HCT116 (cell line): ENCODE data around the gene PDILT. TPM values are rescaled to one million over a fixed set of nuclear protein-coding genes. Genes with fewer than 3 reads are reported as not detected.
"Not testable (repeated sequence)": the region's sequence is repeated elsewhere in the genome, so short reads cannot be mapped to it uniquely, and the experiment has no call there.

Experiments used
- ATAC-seq: fragments of 200-7000 bp; cut with Tn5 transposase; 2 replicates; pipeline ENCODE4 v1.9.1; 2020; ENCODE audit warnings: mild to moderate bottlenecking, moderate library complexity
- BruUV-seq: library from RNA; stranded (reverse); fragments of 400-500 nt; replicated peaks from 2 replicates; lab custom pipeline; 2021; lab: Mats Ljungman, UMichigan
- CTCF ChIA-PET: fragments of 300-600 bp; sonication (Branson Sonifier 250); formaldehyde crosslinking; loops from one replicate; lab custom pipeline; 2021; ENCODE audit warnings: antibody characterized with exemption; lab: Charles Lee
- POLR2A ChIA-PET: fragments of 300-600, 350-600 bp; sonication (Branson Sonifier 250); formaldehyde crosslinking; loops from one replicate; lab custom pipeline; 2021; ENCODE audit warnings: antibody characterized with exemption; lab: Charles Lee
- RAD21 ChIA-PET, 2 experiments: fragments of 300-600 bp; sonication (Branson Sonifier 250); formaldehyde crosslinking; loops; one replicate each; lab custom pipeline; 2023; ENCODE audit warnings: low total read pairs in 2 of 2; ENCODE audit not compliant: uncharacterized antibody in 2 of 2, unreplicated experiment in 2 of 2, low non-redundant PET in 1 of 2; lab: Charles Lee
- DNase-seq: peaks from one replicate; pipeline ENCODE4 v3.0.0-alpha.2; 2010; ENCODE audit warnings: low read depth, low spot score
- H2AFZ ChIP-seq: fragments of 200-600 bp; shearing (Covaris generic), sonication (generic); 2 replicates; pipeline ENCODE4 v1.6.1; 2017; ENCODE audit warnings: low read depth, mixed run types, mixed read lengths, antibody characterized with exemption, low read length; ENCODE audit not compliant: poor library complexity, severe bottlenecking
- H3K27ac ChIP-seq: 2 replicates; pipeline ENCODE4 v1.5.1; 2012; ENCODE audit warnings: low read depth, low read length
- H3K27me3 ChIP-seq: fragments of 200-600 bp; sonication (generic); 2 replicates; pipeline ENCODE4 v1.6.1; 2016; ENCODE audit warnings: mixed run types, low read length, mixed read lengths; ENCODE audit not compliant: insufficient read depth
- H3K36me3 ChIP-seq, 2 experiments: fragments of 200-500 bp in 1 of 2; fragments of 200-600 bp in 1 of 2; sonication (Bioruptor generic) in 1 of 2; sonication (generic) in 1 of 2; 2 replicates each; pipeline versions ENCODE4 v1.5.1 to v1.6.1; 2014 to 2016; ENCODE audit warnings: low read length in 2 of 2, inconsistent platforms in 1 of 2, mixed read lengths in 1 of 2, mixed run types in 1 of 2; ENCODE audit not compliant: insufficient read depth in 2 of 2, control insufficient read depth in 1 of 2
- H3K4me1 ChIP-seq, 2 experiments: fragments of 200-600 bp in 1 of 2; sonication (generic) in 1 of 2; 2 replicates each; pipeline versions ENCODE4 v1.5.1 to v1.6.1; 2012 to 2017; ENCODE audit warnings: low read length in 2 of 2, inconsistent platforms in 1 of 2, mild to moderate bottlenecking in 1 of 2, mixed read lengths in 1 of 2, mixed run types in 1 of 2, moderate library complexity in 1 of 2; ENCODE audit not compliant: insufficient read depth in 2 of 2, control insufficient read depth in 1 of 2
- H3K4me2 ChIP-seq: fragments of 200-600 bp; sonication (generic); 2 replicates; pipeline ENCODE4 v1.6.1; 2017; ENCODE audit warnings: mixed run types, low read length, mixed read lengths
- H3K4me3 ChIP-seq, 2 experiments: fragments of 200-600 bp in 1 of 2; sonication (generic) in 1 of 2; replicated peaks in 1 of 2; 2 replicates each; pipeline ENCODE4 v1.5.1; 2011 to 2016; ENCODE audit warnings: low read length in 2 of 2, control low read depth in 1 of 2, low read depth in 1 of 2, mild to moderate bottlenecking in 1 of 2, mixed read lengths in 1 of 2, mixed run types in 1 of 2
- H3K79me2 ChIP-seq: fragments of 200-600 bp; sonication (generic); 2 replicates; pipeline ENCODE4 v1.6.1; 2017; ENCODE audit warnings: mild to moderate bottlenecking, mixed run types, low read length, moderate library complexity, mixed read lengths; ENCODE audit not compliant: insufficient read depth
- H3K9ac ChIP-seq: fragments of 200-600 bp; sonication (generic); 2 replicates; pipeline ENCODE4 v1.6.1; 2016; ENCODE audit warnings: low read length, mixed read lengths
- H3K9me2 ChIP-seq: fragments of 200-600 bp; sonication (generic), shearing (Covaris generic); 2 replicates; pipeline ENCODE4 v1.6.1; 2017; ENCODE audit warnings: mixed run types, mild to moderate bottlenecking, moderate library complexity; ENCODE audit not compliant: insufficient read depth
- H3K9me3 ChIP-seq, 2 experiments: fragments of 200-500 bp in 1 of 2; fragments of 200-600 bp in 1 of 2; sonication (Bioruptor generic) in 1 of 2; sonication (generic) in 1 of 2; 2 replicates each; pipeline ENCODE4 v1.6.1; 2014 to 2017; ENCODE audit warnings: low read length in 2 of 2, mixed read lengths in 2 of 2, inconsistent platforms in 1 of 2, low read depth in 1 of 2, mild to moderate bottlenecking in 1 of 2, mixed run types in 1 of 2, moderate library complexity in 1 of 2; ENCODE audit not compliant: control insufficient read depth in 1 of 2, insufficient read depth in 1 of 2
- H4K20me1 ChIP-seq: fragments of 200-600 bp; sonication (generic), shearing (Covaris generic); 2 replicates; pipeline ENCODE4 v1.6.1; 2017; ENCODE audit warnings: mixed run types, mild to moderate bottlenecking, moderate library complexity; ENCODE audit not compliant: insufficient read depth
- ELF1 ChIP-seq: IDR thresholded peaks from 2 replicates; pipeline ENCODE4 v1.6.1; 2012; ENCODE audit warnings: low read depth, borderline replicate concordance
- EZH2 ChIP-seq: fragments of 200-600 bp; sonication (generic); IDR thresholded peaks from 2 replicates; pipeline ENCODE4 v1.6.1; 2017; ENCODE audit warnings: antibody characterized with exemption, mixed run types
- SIN3A ChIP-seq: IDR thresholded peaks from 2 replicates; pipeline ENCODE4 v1.6.1; 2012; ENCODE audit warnings: low read depth
- YY1 ChIP-seq: IDR thresholded peaks from 2 replicates; pipeline ENCODE4 v1.6.1; 2011; ENCODE audit warnings: low read length, low read depth, moderate library complexity, mild to moderate bottlenecking; ENCODE audit not compliant: insufficient replicate concordance; ENCODE audit errors: extremely low read depth
- intact Hi-C: fragments of 100-400 bp; cut with micrococcal nuclease; formaldehyde crosslinking; loops from 2 replicates; pipeline ENCODE4 v1.10.0; 2022
- total RNA-seq: library from RNA; stranded (reverse); gene quantifications from one replicate; pipeline ENCODE4 v1.2.1, GENCODE V29; 2021; ENCODE audit not compliant: unreplicated experiment
- TF ChIP-seq, protein P1 (sequence below): IDR thresholded peaks from 2 replicates; pipeline ENCODE4 v1.6.1; 2012; ENCODE audit warnings: low read depth

The PDILT gene
- total RNA-seq, 1 experiment from 2014 or later = not detected

DNA sequence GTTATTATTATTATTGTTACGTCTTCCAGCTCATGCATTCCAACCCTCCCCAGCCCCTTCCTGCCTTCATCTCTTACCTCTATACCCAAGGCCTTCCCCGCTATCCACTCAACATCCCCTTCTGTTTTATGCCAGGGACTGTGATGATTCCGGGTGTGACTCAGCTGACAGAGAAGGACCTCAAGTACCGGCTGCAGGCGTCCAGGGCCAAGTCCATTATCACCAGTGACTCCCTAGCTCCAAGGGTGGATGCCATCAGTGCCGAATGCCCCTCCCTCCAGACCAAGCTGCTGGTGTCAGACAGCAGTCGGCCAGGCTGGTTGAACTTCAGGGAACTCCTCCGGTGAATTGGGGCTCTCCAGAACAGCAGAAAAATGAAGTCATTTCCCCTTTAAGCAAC is 14.6 kb upstream of the PDILT start:
- H3K79me2 ChIP-seq, DNase-seq, H4K20me1 ChIP-seq, H3K9me2 ChIP-seq, H3K4me2 ChIP-seq, H3K9ac ChIP-seq, H3K4me1 ChIP-seq, H3K36me3 ChIP-seq, BruUV-seq, ATAC-seq, POLR2A ChIA-PET, CTCF ChIA-PET, RAD21 ChIA-PET, H2AFZ ChIP-seq, intact Hi-C loops, H3K4me3 ChIP-seq, H3K9me3 ChIP-seq, H3K27ac ChIP-seq: not testable (repeated sequence)
- H3K27me3 ChIP-seq = peaks cover 24% of the 10 kb centered on the region

DNA sequence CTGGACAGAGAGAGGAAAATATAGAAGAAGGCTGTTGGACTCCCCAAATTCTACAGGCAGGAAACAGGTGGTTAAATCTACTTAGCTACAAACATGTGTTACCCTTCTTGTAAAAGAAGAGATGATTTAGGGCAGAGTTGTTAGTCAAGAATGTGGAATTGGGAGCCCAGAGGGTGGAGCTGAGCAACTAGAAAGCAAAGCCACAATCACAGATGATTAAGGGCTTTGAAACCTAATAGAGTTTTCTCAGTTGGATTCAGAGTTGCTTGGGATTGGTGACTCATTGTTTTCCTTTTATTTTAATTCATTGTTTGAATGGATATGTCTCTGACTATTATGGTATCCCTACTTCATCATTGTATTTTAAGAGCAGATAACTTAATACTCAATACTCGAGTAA is 11.0 kb upstream of the PDILT start:
- DNase-seq = no peak
- Histone ChIP-seq H3K36me3 (no peaks in the 10 kb centered on the region), H2AFZ (no peak overlapping the region), H3K9me2 (no peaks in the 10 kb centered on the region), H4K20me1 (no peaks in the 10 kb centered on the region), H3K4me1 (no peaks in the 10 kb centered on the region), H3K4me3 (no peak overlapping the region), H3K27ac (no peak overlapping the region), H3K79me2 (no peaks in the 10 kb centered on the region), H3K27me3 (peaks cover 26% of the 10 kb centered on the region), H3K9me3 (no peaks in the 10 kb centered on the region), H3K4me2 (no peak overlapping the region), H3K9ac (no peak overlapping the region)
- ChIA-PET CTCF (no interaction called here), RAD21 (no interaction called here), POLR2A (no interaction called here)
- TF ChIP-seq EZH2 (no peak), YY1 (no peak), SIN3A (no peak), ELF1 (no peak)
- TF ChIP-seq, protein P1, sequence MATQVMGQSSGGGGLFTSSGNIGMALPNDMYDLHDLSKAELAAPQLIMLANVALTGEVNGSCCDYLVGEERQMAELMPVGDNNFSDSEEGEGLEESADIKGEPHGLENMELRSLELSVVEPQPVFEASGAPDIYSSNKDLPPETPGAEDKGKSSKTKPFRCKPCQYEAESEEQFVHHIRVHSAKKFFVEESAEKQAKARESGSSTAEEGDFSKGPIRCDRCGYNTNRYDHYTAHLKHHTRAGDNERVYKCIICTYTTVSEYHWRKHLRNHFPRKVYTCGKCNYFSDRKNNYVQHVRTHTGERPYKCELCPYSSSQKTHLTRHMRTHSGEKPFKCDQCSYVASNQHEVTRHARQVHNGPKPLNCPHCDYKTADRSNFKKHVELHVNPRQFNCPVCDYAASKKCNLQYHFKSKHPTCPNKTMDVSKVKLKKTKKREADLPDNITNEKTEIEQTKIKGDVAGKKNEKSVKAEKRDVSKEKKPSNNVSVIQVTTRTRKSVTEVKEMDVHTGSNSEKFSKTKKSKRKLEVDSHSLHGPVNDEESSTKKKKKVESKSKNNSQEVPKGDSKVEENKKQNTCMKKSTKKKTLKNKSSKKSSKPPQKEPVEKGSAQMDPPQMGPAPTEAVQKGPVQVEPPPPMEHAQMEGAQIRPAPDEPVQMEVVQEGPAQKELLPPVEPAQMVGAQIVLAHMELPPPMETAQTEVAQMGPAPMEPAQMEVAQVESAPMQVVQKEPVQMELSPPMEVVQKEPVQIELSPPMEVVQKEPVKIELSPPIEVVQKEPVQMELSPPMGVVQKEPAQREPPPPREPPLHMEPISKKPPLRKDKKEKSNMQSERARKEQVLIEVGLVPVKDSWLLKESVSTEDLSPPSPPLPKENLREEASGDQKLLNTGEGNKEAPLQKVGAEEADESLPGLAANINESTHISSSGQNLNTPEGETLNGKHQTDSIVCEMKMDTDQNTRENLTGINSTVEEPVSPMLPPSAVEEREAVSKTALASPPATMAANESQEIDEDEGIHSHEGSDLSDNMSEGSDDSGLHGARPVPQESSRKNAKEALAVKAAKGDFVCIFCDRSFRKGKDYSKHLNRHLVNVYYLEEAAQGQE = no peak
- no peak for ATAC-seq
- no TSS peak for BruUV-seq
- intact Hi-C loops = no loop called here
